A673 (cell line): Measurements from ENCODE around the gene TENM3. TPM values are rescaled to one million over a fixed set of nuclear protein-coding genes. Genes with fewer than 3 reads are reported as not detected.

Source experiments
- BruUV-seq: library from RNA; stranded (reverse); fragments of 400-500 nt; replicated peaks from 2 replicates; lab custom pipeline; 2021; lab: Mats Ljungman, UMichigan
- CTCF ChIA-PET: fragments of 300-600 bp; sonication (Branson Sonifier 250); formaldehyde crosslinking; loops from one replicate; lab custom pipeline; 2022; ENCODE audit warnings: antibody characterized with exemption; lab: Charles Lee
- POLR2A ChIA-PET: fragments of 300-600 bp; sonication (Branson Sonifier 250); formaldehyde crosslinking; loops from one replicate; lab custom pipeline; 2022; ENCODE audit warnings: antibody characterized with exemption; ENCODE audit not compliant: low non-redundant PET; lab: Charles Lee
- DNase-seq: peaks from one replicate; pipeline ENCODE4 v3.0.0-alpha.2; 2015; ENCODE audit warnings: low spot score
- H3K27ac ChIP-seq: fragments of 200-600 bp; sonication (generic); 2 replicates; pipeline ENCODE4 v1.5.1; 2016; ENCODE audit warnings: mixed run types, low read depth, mild to moderate bottlenecking, mixed read lengths, antibody characterized with exemption, low read length; ENCODE audit not compliant: poor library complexity, severe bottlenecking
- H3K27me3 ChIP-seq: fragments of 200-600 bp; sonication (generic); replicated peaks from 2 replicates; pipeline ENCODE4 v1.6.1; 2017; ENCODE audit warnings: mixed run types, low read depth, mild to moderate bottlenecking, mixed read lengths, antibody characterized with exemption, low read length; ENCODE audit not compliant: insufficient read depth, poor library complexity
- H3K36me3 ChIP-seq: fragments of 200-600 bp; sonication (generic); 2 replicates; pipeline ENCODE4 v1.6.1; 2016; ENCODE audit warnings: mixed run types, mild to moderate bottlenecking, mixed read lengths, antibody characterized with exemption, low read length; ENCODE audit not compliant: insufficient read depth, poor library complexity, severe bottlenecking
- H3K4me1 ChIP-seq: fragments of 200-600 bp; sonication (generic); 2 replicates; pipeline ENCODE4 v1.6.1; 2017; ENCODE audit warnings: mixed run types, mild to moderate bottlenecking, mixed read lengths, antibody characterized with exemption, low read length; ENCODE audit not compliant: insufficient read depth, poor library complexity, severe bottlenecking
- H3K4me3 ChIP-seq: fragments of 200-600 bp; sonication (generic); 2 replicates; pipeline ENCODE4 v1.5.1; 2016; ENCODE audit warnings: low read depth, mixed run types, mild to moderate bottlenecking, mixed read lengths, low read length; ENCODE audit not compliant: poor library complexity, severe bottlenecking
- H3K9me3 ChIP-seq: fragments of 200-600 bp; sonication (generic); 2 replicates; pipeline ENCODE4 v1.6.1; 2016; ENCODE audit warnings: mixed run types, low read depth, mild to moderate bottlenecking, mixed read lengths, antibody characterized with exemption, low read length; ENCODE audit not compliant: poor library complexity, severe bottlenecking
- CTCF ChIP-seq: fragments of 300-800, 200-600 bp; sonication (generic); conservative IDR thresholded peaks from 2 replicates; pipeline ENCODE4 v1.5.1; 2017; ENCODE audit warnings: low read depth, mild to moderate bottlenecking, antibody characterized with exemption, low read length, moderate library complexity, mixed read lengths
- EZH2 ChIP-seq: fragments of 200-600 bp; sonication (generic); IDR thresholded peaks from 2 replicates; pipeline ENCODE4 v1.6.1; 2017; ENCODE audit warnings: borderline replicate concordance, low read depth, mild to moderate bottlenecking, mixed read lengths, antibody characterized with exemption, low read length; ENCODE audit not compliant: poor library complexity, severe bottlenecking
- intact Hi-C: fragments of 100-400 bp; cut with micrococcal nuclease; formaldehyde crosslinking; loops from one replicate; pipeline ENCODE4 v1.10.0; 2022; ENCODE audit not compliant: unreplicated experiment
- total RNA-seq: library from RNA; stranded (reverse); gene quantifications from 2 replicates; pipeline ENCODE4 v1.2.3, GENCODE V29; 2021

TENM3 gene
- total RNA-seq, 1 experiment from 2014 or later: 26.4 TPM

- no peak overlapping the region for H3K4me3 ChIP-seq
- intact Hi-C loops: no loop called here
- no peaks in the 10 kb centered on the region for H3K27me3 ChIP-seq
- CTCF ChIA-PET: no interaction called here
- H3K27ac ChIP-seq: no peak overlapping the region
- POLR2A ChIA-PET: no interaction called here
- no peaks in the 10 kb centered on the region for H3K36me3 ChIP-seq
- TF ChIP-seq CTCF (no peak), EZH2 (no peak)
- no TSS peak for BruUV-seq
- H3K9me3 ChIP-seq: no peaks in the 10 kb centered on the region
- H3K4me1 ChIP-seq: no peaks in the 10 kb centered on the region
- no peak for DNase-seq
Observed at GRCh38 chr4:182429896-182430295, 186.7 kb downstream of the TENM3 start.

- CTCF ChIA-PET: no interaction called here
- TF ChIP-seq EZH2 (no peak), CTCF (no peak)
- H3K4me1 ChIP-seq: no peaks in the 10 kb centered on the region
- H3K27me3 ChIP-seq: no peaks in the 10 kb centered on the region
- POLR2A ChIA-PET: no interaction called here
- H3K9me3 ChIP-seq: no peaks in the 10 kb centered on the region
- H3K36me3 ChIP-seq: no peaks in the 10 kb centered on the region
- H3K4me3 ChIP-seq: no peak overlapping the region
- no peak overlapping the region for H3K27ac ChIP-seq
- no peak for DNase-seq
- no TSS peak for BruUV-seq
- intact Hi-C loops: no loop called here
Observed at GRCh38 chr4:182432819-182433218, 189.6 kb downstream of the TENM3 start.

- H3K27ac ChIP-seq: no peak overlapping the region
- TF ChIP-seq EZH2 (no peak), CTCF (no peak)
- intact Hi-C loops: no loop called here
- H3K9me3 ChIP-seq: no peaks in the 10 kb centered on the region
- DNase-seq: no peak
- no peaks in the 10 kb centered on the region for H3K27me3 ChIP-seq
- ChIA-PET CTCF (no interaction called here), POLR2A (interaction anchor here (0.7 kb wide), 1 partner anchor 1833 kb away, joined by 7 read pairs; no protein-coding TSS in a partner anchor)
- H3K4me3 ChIP-seq: no peak overlapping the region
- no peaks in the 10 kb centered on the region for H3K4me1 ChIP-seq
- BruUV-seq: no TSS peak
- no peaks in the 10 kb centered on the region for H3K36me3 ChIP-seq
Observed at GRCh38 chr4:182434720-182435119, 191.5 kb downstream of the TENM3 start.
